Measurements from ENCODE around the gene HDAC8. TPM values are rescaled to one million over a fixed set of nuclear protein-coding genes. Genes with fewer than 3 reads are reported as not detected.
"Not testable (repeated sequence)": the region's sequence is repeated elsewhere in the genome, so short reads cannot be mapped to it uniquely, and the experiment has no call there.

HDAC8 gene
- total RNA-seq, 2 experiments from 2014 or later: 32.5 to 40.0 TPM

GRCh38 chrX:72340041-72340440, 232.6 kb downstream of the HDAC8 start:
- intact Hi-C loops (cut with micrococcal nuclease; ENCODE audit: unreplicated experiment): no loop called here
- no peaks in the 10 kb centered on the region for H4K20me1 ChIP-seq (ENCODE audit: insufficient read depth, low read length)
- ChIA-PET CTCF (ENCODE audit: unreplicated experiment) (no interaction called here), POLR2A (interaction anchor here (0.6 kb wide), 1 partner anchor 127 kb away, joined by 3 read pairs; no protein-coding TSS in a partner anchor)
- no peaks in the 10 kb centered on the region for H3K9me3 ChIP-seq (ENCODE audit: low read length)
- no peak overlapping the region for H3K4me2 ChIP-seq (ENCODE audit: low read length)
- no peak overlapping the region for H3K27ac ChIP-seq (ENCODE audit: low read depth, low read length, poor library complexity, severe bottlenecking)
- no peak for TF ChIP-seq CTCF (conservative IDR thresholded peaks at IDR 0.05; ENCODE audit: low read length)
- TF ChIP-seq EZH2phosphoT487 (IDR thresholded peaks at IDR 0.05; ENCODE audit: borderline replicate concordance, low read depth, low read length): no peak
- DNase-seq (ENCODE audit: low spot score): no peak
- BruUV-seq (replicated peaks): no TSS peak
- no peaks in the 10 kb centered on the region for H3K79me2 ChIP-seq (ENCODE audit: insufficient read depth, low read depth, low read length)
- H3K36me3 ChIP-seq (ENCODE audit: insufficient read depth, low read length): no peaks in the 10 kb centered on the region
- no peaks in the 10 kb centered on the region for H3K4me1 ChIP-seq (ENCODE audit: insufficient read depth, low read length, poor library complexity, severe bottlenecking)
- no peak overlapping the region for H3K4me3 ChIP-seq (ENCODE audit: low read depth, low read length, poor library complexity, severe bottlenecking)
- no peak overlapping the region for H2AFZ ChIP-seq (ENCODE audit: low read length)
- no peaks in the 10 kb centered on the region for H3K9me2 ChIP-seq (ENCODE audit: insufficient read depth, low read length)

GRCh38 chrX:72330131-72330530, 242.5 kb downstream of the HDAC8 start:
- DNase-seq (ENCODE audit: low spot score): no peak
- Histone ChIP-seq H3K9me2 (ENCODE audit: insufficient read depth, low read length) (no peaks in the 10 kb centered on the region), H2AFZ (ENCODE audit: low read length) (no peak overlapping the region), H3K9me3 (ENCODE audit: low read length) (no peaks in the 10 kb centered on the region), H3K4me2 (ENCODE audit: low read length) (no peak overlapping the region), H3K4me1 (ENCODE audit: insufficient read depth, low read length, poor library complexity, severe bottlenecking) (no peaks in the 10 kb centered on the region), H3K36me3 (ENCODE audit: insufficient read depth, low read length) (no peaks in the 10 kb centered on the region), H3K27ac (ENCODE audit: low read depth, low read length, poor library complexity, severe bottlenecking) (no peak overlapping the region), H4K20me1 (ENCODE audit: insufficient read depth, low read length) (no peaks in the 10 kb centered on the region), H3K79me2 (ENCODE audit: insufficient read depth, low read depth, low read length) (no peaks in the 10 kb centered on the region), H3K4me3 (ENCODE audit: low read depth, low read length, poor library complexity, severe bottlenecking) (no peak overlapping the region)
- TF ChIP-seq CTCF (conservative IDR thresholded peaks at IDR 0.05; ENCODE audit: low read length) (no peak), EZH2phosphoT487 (IDR thresholded peaks at IDR 0.05; ENCODE audit: borderline replicate concordance, low read depth, low read length) (no peak)
- POLR2A ChIA-PET: interaction anchor here (1.1 kb wide), 2 partner anchors 40 to 93 kb away, joined by 3 read pairs; no protein-coding TSS in a partner anchor
- BruUV-seq (replicated peaks): no TSS peak
- CTCF ChIA-PET (ENCODE audit: unreplicated experiment): no interaction called here
- intact Hi-C loops (cut with micrococcal nuclease; ENCODE audit: unreplicated experiment): no loop called here

GRCh38 chrX:72326605-72327300, 245.9 kb downstream of the HDAC8 start:
- H2AFZ ChIP-seq (ENCODE audit: low read length): no peak overlapping the region
- no peak overlapping the region for H3K27ac ChIP-seq (ENCODE audit: low read depth, low read length, poor library complexity, severe bottlenecking)
- BruUV-seq (replicated peaks): no TSS peak
- H3K4me1 ChIP-seq (ENCODE audit: insufficient read depth, low read length, poor library complexity, severe bottlenecking): no peaks in the 10 kb centered on the region
- no peaks in the 10 kb centered on the region for H3K79me2 ChIP-seq (ENCODE audit: insufficient read depth, low read depth, low read length)
- ChIA-PET POLR2A (no interaction called here), CTCF (ENCODE audit: unreplicated experiment) (no interaction called here)
- H3K4me2 ChIP-seq (ENCODE audit: low read length): no peak overlapping the region
- no peaks in the 10 kb centered on the region for H4K20me1 ChIP-seq (ENCODE audit: insufficient read depth, low read length)
- DNase-seq (ENCODE audit: low spot score): no peak
- no peaks in the 10 kb centered on the region for H3K9me3 ChIP-seq (ENCODE audit: low read length)
- H3K9me2 ChIP-seq (ENCODE audit: insufficient read depth, low read length): no peaks in the 10 kb centered on the region
- intact Hi-C loops (cut with micrococcal nuclease; ENCODE audit: unreplicated experiment): no loop called here
- no peak overlapping the region for H3K4me3 ChIP-seq (ENCODE audit: low read depth, low read length, poor library complexity, severe bottlenecking)
- TF ChIP-seq EZH2phosphoT487 (IDR thresholded peaks at IDR 0.05; ENCODE audit: borderline replicate concordance, low read depth, low read length) (no peak), CTCF (conservative IDR thresholded peaks at IDR 0.05; ENCODE audit: low read length) (no peak)
- H3K36me3 ChIP-seq (ENCODE audit: insufficient read depth, low read length): no peaks in the 10 kb centered on the region

DNA sequence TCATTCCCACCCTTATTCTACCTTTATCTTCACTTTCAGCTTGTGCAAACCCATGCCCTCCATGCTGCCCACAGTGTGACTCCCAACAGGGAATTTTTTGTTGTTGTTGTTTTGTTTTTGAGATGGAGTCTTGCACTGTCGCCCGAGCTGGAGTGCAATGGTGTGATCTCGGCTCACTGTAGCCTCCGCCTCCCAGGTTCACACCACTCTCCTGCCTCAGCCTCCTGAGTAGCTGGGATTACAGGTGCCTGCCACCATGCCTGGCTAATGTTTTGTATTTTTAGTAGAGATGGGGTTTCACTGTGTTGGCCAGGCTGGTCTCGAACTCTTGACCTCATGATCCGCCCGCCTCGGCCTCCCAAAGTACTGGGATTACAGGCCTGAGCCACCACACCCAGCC, 253.0 kb downstream of the HDAC8 start:
- intact Hi-C loops (cut with micrococcal nuclease; ENCODE audit: unreplicated experiment); BruUV-seq (replicated peaks): not testable (repeated sequence)
- POLR2A ChIA-PET: interaction anchor here (0.6 kb wide), 1 partner anchor 72 kb away, joined by 3 read pairs; no protein-coding TSS in a partner anchor

More for the DNA sequence above, 253.0 kb downstream of the HDAC8 start:
- H3K79me2 ChIP-seq (ENCODE audit: insufficient read depth, low read depth, low read length); H3K36me3 ChIP-seq (ENCODE audit: insufficient read depth, low read length); H3K4me3 ChIP-seq (ENCODE audit: low read depth, low read length, poor library complexity, severe bottlenecking); H4K20me1 ChIP-seq (ENCODE audit: insufficient read depth, low read length); H3K27ac ChIP-seq (ENCODE audit: low read depth, low read length, poor library complexity, severe bottlenecking); H3K4me2 ChIP-seq (ENCODE audit: low read length); H3K4me1 ChIP-seq (ENCODE audit: insufficient read depth, low read length, poor library complexity, severe bottlenecking); H2AFZ ChIP-seq (ENCODE audit: low read length); CTCF ChIA-PET (ENCODE audit: unreplicated experiment); DNase-seq (ENCODE audit: low spot score); H3K9me3 ChIP-seq (ENCODE audit: low read length); H3K9me2 ChIP-seq (ENCODE audit: insufficient read depth, low read length): not testable (repeated sequence)

All from OCI-LY7 (cell line).